ENCODE data around the gene CBR1.

CBR1 gene

GRCh38 chr21:36117286-36117741 lies 47.5 kb downstream of the CBR1 start:
- DNase-seq (ENCODE audit: low spot score), result no peak

GRCh38 chr21:36120304-36120888 lies 50.6 kb downstream of the CBR1 start:
- DNase-seq (ENCODE audit: low spot score), result no peak
